ENCODE measurements around the gene RGS3.

RGS3 gene

DNA sequence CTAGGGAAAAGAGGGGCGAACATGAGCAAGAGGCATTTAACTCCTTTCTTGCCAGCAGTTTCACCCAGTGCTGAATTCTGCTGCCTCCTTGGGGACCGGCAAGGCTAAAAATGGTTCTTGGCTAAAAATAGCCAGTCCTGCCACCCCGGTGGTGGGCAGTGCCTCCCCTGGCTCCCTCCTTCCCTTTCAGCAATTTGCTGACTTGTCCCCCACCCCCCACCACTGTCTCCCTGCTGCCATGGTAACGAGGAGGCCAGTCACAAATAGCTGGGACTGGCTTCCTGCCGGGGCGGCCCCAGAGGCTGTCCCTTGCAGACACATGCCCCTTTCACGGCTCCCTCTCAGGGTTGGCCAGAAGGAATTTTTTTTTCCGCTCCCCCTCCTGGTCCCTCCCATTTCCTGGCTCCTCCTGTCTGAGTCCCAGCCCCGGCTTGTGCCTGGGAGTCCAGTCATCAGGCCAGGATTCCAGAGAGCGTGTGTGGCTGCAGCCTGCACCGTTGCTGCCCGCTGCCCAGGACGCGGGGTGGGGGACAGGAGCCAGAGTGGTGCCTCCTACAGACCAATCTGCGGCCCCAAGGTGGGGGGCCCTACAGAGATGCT lies 130.3 kb downstream of the RGS3 start:
- Histone ChIP-seq H3K36me3 (ENCODE audit: insufficient read depth, low read length) (peaks cover 8% of the 10 kb centered on the region), H3K4me1 (ENCODE audit: insufficient read depth, low read length) (peaks cover 25% of the 10 kb centered on the region), H2AFZ (ENCODE audit: low read depth, low read length) (no peak overlapping the region), H3K9me3 (ENCODE audit: low read length) (no peaks in the 10 kb centered on the region), H3K27me3 (ENCODE audit: insufficient read depth, low read length) (no peaks in the 10 kb centered on the region), H3K4me3 (ENCODE audit: low read length) (peak overlapping the region; percentile 55)

DNA sequence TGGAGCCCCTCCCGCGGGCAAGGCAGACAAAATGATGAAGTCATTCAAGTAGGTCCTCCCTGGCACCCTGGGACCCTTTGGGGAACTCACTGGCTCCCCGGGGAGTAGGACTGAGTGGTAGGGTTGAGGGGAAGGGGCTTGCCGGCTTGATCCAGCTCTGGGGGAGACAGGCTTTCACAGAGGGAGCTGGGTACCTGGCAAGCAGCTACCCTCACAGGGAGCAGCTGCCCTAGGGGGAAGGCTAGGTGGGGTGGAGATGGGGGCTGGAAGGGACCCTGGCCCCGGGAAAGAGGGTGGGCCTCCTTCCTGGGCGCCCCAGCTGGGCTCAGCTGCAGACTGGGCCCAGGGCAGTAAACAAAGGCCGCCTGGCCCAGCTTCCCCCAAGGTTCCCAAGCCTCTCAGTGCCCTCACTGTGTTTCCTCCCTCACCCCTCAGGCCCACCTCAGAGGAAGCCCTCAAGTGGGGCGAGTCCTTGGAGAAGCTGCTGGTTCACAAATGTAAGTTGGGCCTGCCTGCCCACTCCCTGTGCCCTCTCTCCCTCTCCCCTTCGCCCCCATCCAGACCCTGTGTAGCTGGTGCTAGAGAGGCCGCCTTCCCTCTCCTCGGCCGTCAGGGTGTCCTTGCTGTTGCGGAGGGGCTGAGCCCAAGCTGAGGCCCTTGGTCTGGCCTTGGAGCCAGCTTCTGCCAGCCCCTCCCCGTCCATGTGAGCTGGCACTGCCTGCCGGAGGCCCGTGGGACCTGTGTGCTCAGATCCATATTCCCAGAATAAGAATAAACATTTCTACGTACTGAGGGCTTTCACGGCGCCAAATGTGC lies 131.2 kb downstream of the RGS3 start:
- H3K4me3 ChIP-seq (ENCODE audit: low read length), result peak overlapping the region; percentile 55
- no peaks in the 10 kb centered on the region for H3K9me3 ChIP-seq (ENCODE audit: low read length)
- H3K27me3 ChIP-seq (ENCODE audit: insufficient read depth, low read length), result no peaks in the 10 kb centered on the region
- peaks cover 8% of the 10 kb centered on the region for H3K36me3 ChIP-seq (ENCODE audit: insufficient read depth, low read length)
- no peak overlapping the region for H2AFZ ChIP-seq (ENCODE audit: low read depth, low read length)
- peaks cover 22% of the 10 kb centered on the region for H3K4me1 ChIP-seq (ENCODE audit: insufficient read depth, low read length)

DNA sequence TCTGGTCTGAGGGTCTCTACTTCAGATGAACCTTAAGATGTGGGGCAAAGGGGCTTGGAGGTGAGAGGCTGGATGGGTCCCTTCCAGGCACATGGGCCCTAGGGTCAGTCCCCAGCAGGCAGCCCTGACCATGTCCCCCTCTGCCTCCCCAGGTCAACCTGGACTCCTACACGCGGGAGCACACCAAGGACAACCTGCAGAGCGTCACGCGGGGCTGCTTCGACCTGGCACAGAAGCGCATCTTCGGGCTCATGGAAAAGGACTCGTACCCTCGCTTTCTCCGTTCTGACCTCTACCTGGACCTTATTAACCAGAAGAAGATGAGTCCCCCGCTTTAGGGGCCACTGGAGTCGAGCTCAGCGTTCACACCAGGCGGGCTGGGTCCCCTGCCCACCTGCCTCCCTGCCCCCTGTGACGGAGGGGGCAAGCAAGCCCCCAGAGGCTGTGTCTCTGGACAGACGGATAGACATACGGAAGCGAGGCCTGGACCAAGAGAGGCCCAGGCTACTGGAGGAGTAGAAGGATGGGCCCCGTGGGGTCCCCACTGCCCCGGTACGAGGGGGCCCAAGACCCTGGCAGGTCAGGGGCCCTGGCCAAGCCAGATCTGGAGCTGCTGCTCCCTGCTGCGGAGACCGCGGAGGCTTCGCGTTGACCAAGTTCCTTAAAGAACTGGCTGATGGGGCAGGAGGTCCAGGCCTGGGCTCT lies 133.2 kb downstream of the RGS3 start:
- no peaks in the 10 kb centered on the region for H3K9me3 ChIP-seq (ENCODE audit: low read length)
- no peaks in the 10 kb centered on the region for H3K27me3 ChIP-seq (ENCODE audit: insufficient read depth, low read length)
- no peak overlapping the region for H2AFZ ChIP-seq (ENCODE audit: low read depth, low read length)
- no peak overlapping the region for H3K4me3 ChIP-seq (ENCODE audit: low read length)
- H3K36me3 ChIP-seq (ENCODE audit: insufficient read depth, low read length), result peaks cover 8% of the 10 kb centered on the region
- H3K4me1 ChIP-seq (ENCODE audit: insufficient read depth, low read length), result peaks cover 31% of the 10 kb centered on the region

DNA sequence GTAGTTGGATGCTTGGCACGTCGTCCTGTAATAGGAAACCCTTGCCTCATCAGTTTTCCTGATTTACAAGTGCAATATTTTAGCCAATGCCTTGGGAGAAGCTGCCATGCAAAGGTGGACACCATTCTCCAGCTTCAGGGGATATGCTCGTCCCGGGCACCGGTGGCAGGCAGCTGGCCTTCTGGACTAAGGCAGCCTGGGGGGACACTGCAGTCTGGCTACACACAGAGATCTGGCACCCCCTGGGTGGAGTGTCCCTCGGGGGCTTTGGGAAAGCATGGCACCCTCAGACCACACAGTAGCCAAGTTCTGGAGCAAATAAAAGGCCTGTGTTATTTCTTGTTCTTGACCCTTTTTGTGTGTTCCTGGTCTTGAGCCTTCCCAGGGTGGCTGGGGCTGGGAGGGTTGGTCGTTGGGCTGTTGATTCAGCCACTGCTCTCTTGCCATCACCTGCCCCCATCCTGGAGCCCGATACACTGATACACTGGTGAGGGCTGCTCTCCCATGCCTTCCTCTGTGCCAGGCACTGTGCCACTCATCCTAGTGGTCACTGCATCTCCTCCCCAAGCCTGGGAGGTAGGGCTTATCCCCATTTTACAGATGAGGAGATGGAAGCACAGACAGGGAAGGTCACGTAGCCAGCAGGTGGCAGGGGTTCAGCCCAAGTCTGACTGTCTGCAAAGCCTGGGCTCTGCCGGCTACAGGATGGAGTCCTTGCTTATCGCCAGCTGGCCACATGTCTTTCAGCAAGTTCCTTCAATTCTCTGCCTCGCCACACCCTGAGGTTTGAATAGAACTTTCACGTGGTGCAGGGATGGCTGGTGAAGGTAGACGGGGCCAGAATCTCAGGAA lies 134.1 kb downstream of the RGS3 start:
- Histone ChIP-seq H3K9me3 (ENCODE audit: low read length) (no peaks in the 10 kb centered on the region), H3K4me3 (ENCODE audit: low read length) (no peak overlapping the region), H3K36me3 (ENCODE audit: insufficient read depth, low read length) (peaks cover 8% of the 10 kb centered on the region), H3K27me3 (ENCODE audit: insufficient read depth, low read length) (no peaks in the 10 kb centered on the region), H2AFZ (ENCODE audit: low read depth, low read length) (no peak overlapping the region), H3K4me1 (ENCODE audit: insufficient read depth, low read length) (peaks cover 35% of the 10 kb centered on the region)

DNA sequence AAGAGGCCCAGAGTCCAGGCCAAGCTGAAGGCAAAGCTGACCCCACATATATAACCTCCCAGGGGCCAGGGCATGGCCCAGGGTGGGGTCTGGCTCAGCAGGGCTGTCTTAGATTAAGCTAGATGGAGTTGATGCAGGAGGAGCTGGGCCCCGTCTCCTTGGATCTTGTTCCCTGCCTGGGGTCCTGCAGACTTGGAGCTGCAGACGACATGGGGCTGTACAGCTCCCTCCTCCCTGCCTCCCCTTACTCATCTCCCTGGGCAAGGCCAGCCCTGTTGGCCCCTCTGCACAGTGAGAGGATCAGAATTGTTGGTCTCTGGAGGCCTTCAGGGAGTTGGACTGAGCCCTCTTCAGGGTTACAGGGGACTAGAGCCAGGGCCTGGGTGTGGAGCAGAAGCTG lies 134.9 kb downstream of the RGS3 start:
- Histone ChIP-seq H3K27me3 (ENCODE audit: insufficient read depth, low read length) (no peaks in the 10 kb centered on the region), H3K36me3 (ENCODE audit: insufficient read depth, low read length) (peaks cover 8% of the 10 kb centered on the region), H3K9me3 (ENCODE audit: low read length) (no peaks in the 10 kb centered on the region), H3K4me1 (ENCODE audit: insufficient read depth, low read length) (peaks cover 29% of the 10 kb centered on the region), H3K4me3 (ENCODE audit: low read length) (no peak overlapping the region), H2AFZ (ENCODE audit: low read depth, low read length) (no peak overlapping the region)

DNA sequence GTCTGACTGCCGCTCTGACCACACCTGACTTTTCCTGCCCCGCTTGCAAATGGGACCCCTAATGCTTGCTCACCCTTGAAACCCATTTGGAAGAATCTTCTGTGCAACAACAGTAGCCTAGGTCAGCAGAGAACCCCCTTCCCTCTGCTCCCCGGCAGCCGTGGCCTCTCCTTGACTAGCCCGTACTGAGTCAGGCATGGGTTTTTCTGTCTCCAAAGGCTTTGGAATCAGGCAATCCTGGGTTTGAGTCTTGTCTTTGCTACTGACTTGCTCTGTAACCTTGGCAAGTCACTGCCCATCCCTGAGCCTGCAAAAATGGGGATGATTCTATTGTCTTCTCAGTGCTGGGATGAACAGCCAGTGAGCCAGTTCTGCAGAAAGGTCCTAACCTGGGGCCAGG lies 135.4 kb downstream of the RGS3 start:
- H3K9me3 ChIP-seq (ENCODE audit: low read length), result no peaks in the 10 kb centered on the region
- no peak overlapping the region for H3K4me3 ChIP-seq (ENCODE audit: low read length)
- H2AFZ ChIP-seq (ENCODE audit: low read depth, low read length), result no peak overlapping the region
- H3K36me3 ChIP-seq (ENCODE audit: insufficient read depth, low read length), result peaks cover 8% of the 10 kb centered on the region
- peaks cover 26% of the 10 kb centered on the region for H3K4me1 ChIP-seq (ENCODE audit: insufficient read depth, low read length)
- no peaks in the 10 kb centered on the region for H3K27me3 ChIP-seq (ENCODE audit: insufficient read depth, low read length)

DNA sequence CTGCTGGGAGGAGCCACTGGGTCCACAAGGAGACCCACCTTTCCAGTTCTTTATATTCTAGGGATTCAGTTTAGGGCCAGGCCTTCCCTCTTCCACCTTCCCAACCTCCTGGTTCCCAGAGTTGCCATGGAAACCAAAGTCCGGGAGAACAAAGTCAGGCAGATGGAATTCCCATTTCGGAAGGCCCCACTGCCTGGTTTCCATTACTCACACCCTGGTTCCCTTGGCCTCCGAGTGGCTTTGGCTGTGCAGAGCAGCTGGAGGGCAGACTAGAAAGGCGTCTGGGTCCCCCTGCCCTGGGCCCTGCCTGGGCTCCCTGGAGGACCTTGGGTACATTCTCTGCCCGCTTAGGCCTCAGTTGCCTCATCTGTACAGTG lies 136.1 kb downstream of the RGS3 start:
- Histone ChIP-seq H3K4me1 (ENCODE audit: insufficient read depth, low read length) (peaks cover 26% of the 10 kb centered on the region), H3K36me3 (ENCODE audit: insufficient read depth, low read length) (peaks cover 8% of the 10 kb centered on the region), H2AFZ (ENCODE audit: low read depth, low read length) (no peak overlapping the region), H3K27me3 (ENCODE audit: insufficient read depth, low read length) (no peaks in the 10 kb centered on the region), H3K9me3 (ENCODE audit: low read length) (no peaks in the 10 kb centered on the region), H3K4me3 (ENCODE audit: low read length) (no peak overlapping the region)

DNA sequence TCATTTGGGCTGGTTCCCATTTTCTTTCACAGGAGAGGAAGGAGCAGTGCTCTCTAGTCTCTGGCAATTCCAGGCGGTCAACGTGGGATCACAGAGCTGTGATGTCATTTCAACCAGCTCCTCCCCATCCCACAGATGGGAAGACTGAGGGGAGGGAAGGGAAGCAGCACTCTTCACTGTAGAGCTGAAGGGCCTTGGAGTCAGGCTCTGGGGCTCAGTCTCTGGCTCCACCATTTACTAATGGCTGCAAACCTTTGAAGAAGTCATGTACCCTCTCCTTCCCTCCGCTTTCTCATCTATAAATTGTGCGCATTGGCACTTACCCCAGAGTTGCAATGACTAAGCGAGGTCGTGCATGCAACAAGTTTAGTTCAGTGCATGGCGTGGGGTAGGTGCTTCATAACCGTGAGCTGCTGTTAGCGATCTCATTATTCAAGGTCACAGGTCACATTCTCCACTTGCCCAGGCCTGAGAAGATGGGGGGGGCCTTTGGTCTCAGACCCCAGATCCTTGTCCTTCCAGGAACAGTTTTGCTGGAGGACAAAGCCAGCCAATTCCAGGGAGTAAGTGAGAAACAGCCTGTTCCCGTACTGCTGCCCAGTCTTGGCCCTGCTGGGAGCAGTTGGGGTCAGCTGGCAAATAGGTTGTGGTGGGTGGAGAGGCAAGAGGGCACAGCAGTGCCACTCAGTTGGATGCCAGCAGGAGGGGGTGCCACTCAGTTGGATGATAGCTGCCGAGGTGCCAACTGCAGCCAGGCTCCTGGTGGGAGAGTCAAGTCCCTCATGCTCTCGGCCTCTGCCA lies 136.7 kb downstream of the RGS3 start:
- Histone ChIP-seq H3K9me3 (ENCODE audit: low read length) (no peaks in the 10 kb centered on the region), H3K4me3 (ENCODE audit: low read length) (no peak overlapping the region), H3K27me3 (ENCODE audit: insufficient read depth, low read length) (no peaks in the 10 kb centered on the region), H3K36me3 (ENCODE audit: insufficient read depth, low read length) (peaks cover 8% of the 10 kb centered on the region), H2AFZ (ENCODE audit: low read depth, low read length) (no peak overlapping the region), H3K4me1 (ENCODE audit: insufficient read depth, low read length) (peaks cover 21% of the 10 kb centered on the region)

DNA sequence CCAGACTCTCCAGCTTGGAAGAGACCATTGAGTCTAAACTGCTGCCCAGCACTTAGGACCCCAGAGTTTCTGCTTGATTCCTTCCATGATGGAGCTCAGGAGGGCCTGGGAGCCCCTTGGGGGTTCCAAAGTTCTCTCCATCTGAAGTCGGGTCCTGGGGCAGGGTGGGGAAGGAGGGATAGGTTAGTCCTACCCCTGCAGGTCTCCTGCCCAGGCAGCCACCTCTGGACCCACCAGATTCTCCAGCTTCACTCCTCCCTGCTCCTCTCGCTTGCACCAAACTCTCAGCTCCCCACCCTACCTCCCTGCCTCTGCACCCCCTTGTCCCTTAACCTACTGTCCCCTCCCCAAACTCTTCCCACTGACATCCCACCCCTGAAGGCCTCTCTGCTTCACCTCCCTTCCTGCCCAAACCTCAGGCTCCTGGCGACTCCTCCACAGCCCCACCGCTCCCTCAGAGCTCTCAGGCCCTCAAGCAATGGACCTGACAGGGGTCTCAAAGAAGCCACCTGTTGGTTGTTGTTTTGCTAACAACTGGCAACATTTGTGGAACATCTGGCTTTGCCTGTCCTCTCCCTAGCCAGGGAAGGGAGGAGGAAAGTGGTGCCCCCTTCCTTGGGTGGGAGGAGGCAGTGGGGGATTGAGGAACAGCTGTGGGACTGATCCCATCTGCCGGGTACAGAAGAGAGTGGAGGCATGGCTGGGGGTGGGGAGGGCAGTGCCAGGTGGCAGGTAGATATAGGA lies 137.5 kb downstream of the RGS3 start:
- Histone ChIP-seq H3K4me3 (ENCODE audit: low read length) (no peak overlapping the region), H3K4me1 (ENCODE audit: insufficient read depth, low read length) (peaks cover 20% of the 10 kb centered on the region), H3K9me3 (ENCODE audit: low read length) (no peaks in the 10 kb centered on the region), H3K36me3 (ENCODE audit: insufficient read depth, low read length) (peaks cover 8% of the 10 kb centered on the region), H2AFZ (ENCODE audit: low read depth, low read length) (no peak overlapping the region), H3K27me3 (ENCODE audit: insufficient read depth, low read length) (no peaks in the 10 kb centered on the region)

DNA sequence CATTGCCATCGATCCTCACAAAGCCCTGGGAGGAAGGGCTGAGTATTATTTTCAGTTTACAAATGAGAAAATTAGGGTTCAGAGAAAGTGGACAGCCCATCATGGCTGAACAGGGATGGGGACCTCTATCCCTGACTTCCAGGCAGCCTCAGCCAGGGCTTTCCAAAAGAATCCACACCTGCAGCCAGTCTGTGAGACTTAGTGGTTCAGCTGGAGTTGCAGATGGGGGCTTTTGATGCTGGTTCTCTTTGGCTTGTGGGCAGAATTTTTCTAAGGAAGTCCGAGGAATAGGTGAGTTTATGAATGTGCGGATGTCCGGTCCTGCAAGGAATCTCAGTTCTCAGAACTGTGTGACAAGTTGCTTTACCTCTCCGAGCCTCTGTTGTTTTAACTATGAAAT lies 138.1 kb downstream of the RGS3 start:
- peaks cover 20% of the 10 kb centered on the region for H3K4me1 ChIP-seq (ENCODE audit: insufficient read depth, low read length)
- no peaks in the 10 kb centered on the region for H3K9me3 ChIP-seq (ENCODE audit: low read length)

DNA sequence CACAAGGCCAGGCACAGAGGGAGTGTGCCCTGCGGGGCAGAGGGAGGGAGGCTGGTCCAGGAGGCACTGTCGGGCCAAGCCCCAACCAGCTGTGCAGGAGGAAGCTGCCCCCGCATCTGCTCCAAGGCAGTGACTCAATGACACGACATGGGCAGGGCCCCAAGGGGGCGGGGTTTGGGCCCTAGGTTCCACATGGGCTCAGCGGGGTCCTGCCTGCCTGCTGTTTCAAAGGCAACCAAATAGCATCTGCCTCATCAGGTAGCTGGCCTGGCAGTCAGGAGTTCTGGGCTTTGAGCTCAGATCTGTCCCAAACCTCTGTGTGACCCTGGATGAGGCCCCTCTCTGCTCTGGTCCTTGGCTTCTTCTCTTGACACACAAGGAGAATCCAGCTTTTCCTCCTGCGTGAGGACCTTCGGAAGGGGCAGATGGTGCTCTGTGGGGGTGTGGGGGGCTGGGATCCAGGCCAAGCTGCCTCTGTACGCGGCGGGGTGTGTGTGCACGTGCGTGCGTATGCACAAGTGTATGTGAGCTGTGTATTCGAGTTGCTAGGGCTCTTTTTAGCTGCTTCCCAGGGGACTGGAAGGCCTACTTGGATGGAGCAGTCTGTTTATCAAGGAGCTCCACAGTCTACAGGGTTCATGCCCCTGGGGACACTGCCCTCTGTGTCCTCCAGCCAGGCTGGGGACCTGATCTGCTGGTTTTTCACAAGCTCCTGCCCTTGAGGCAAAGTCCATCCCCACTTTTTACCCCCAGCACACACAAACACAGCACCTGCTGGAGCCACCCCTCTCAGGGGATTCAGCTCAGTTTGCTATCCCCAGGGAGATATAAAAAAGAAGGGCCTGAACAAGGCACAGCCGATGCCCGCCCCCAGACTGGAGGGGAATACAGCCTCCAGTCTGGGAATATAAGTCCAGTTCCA lies 138.9 kb downstream of the RGS3 start:
- H2AFZ ChIP-seq (ENCODE audit: low read depth, low read length), result no peak overlapping the region
- H3K36me3 ChIP-seq (ENCODE audit: insufficient read depth, low read length), result no peaks in the 10 kb centered on the region
- H3K9me3 ChIP-seq (ENCODE audit: low read length), result no peaks in the 10 kb centered on the region
- H3K4me3 ChIP-seq (ENCODE audit: low read length), result no peak overlapping the region
- no peaks in the 10 kb centered on the region for H3K27me3 ChIP-seq (ENCODE audit: insufficient read depth, low read length)
- H3K4me1 ChIP-seq (ENCODE audit: insufficient read depth, low read length), result peaks cover 20% of the 10 kb centered on the region

More for the DNA sequence above, 138.1 kb downstream of the RGS3 start:
- Histone ChIP-seq H3K36me3 (ENCODE audit: insufficient read depth, low read length) (peaks cover 3% of the 10 kb centered on the region), H3K4me3 (ENCODE audit: low read length) (no peak overlapping the region), H3K27me3 (ENCODE audit: insufficient read depth, low read length) (no peaks in the 10 kb centered on the region), H2AFZ (ENCODE audit: low read depth, low read length) (no peak overlapping the region)

Measured in neuron (in vitro differentiated cells).